Measurements from ENCODE around the gene PAEP. TPM values are rescaled to one million over a fixed set of nuclear protein-coding genes. Genes with fewer than 3 reads are reported as not detected.

PAEP gene
- total RNA-seq, 1 donor from 2014 or later = not detected

DNA sequence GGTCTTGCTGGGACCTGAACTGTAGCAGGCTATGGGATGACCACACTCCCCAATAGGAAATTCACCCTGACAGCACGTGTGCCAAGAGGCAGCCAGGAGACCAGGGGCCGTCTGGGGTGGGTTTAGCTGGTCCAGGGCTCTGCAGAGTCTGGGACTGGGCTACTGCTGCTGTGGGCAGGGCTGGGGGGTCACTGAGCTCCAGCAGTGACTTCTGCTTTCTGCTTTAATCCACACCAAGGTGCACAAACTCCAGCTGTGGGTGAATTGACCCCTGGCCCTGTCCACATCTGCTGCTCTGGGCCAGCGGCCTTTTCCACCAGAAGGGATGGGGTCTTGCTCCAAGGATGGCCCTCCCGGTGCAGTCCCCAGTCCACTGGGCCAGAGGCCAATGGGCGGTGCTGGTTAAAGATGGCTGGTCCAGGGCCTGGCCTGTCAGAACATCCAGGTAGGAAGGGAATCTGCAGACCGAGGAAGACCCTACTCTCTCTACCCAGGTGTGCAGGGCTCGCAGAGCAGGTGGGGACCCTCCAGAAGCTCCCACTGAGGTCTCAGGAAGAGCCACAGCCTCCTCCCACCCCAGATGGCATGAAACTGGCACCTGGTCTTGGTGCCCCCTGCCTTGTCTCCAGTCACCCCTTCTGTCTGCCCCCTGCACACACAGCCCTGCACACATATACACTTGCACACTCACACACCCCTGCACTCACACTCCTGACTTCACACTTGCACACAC, 49.8 kb downstream of the PAEP start:
- no peak for DNase-seq (ENCODE audit: low read depth)
- TF ChIP-seq, protein P1, sequence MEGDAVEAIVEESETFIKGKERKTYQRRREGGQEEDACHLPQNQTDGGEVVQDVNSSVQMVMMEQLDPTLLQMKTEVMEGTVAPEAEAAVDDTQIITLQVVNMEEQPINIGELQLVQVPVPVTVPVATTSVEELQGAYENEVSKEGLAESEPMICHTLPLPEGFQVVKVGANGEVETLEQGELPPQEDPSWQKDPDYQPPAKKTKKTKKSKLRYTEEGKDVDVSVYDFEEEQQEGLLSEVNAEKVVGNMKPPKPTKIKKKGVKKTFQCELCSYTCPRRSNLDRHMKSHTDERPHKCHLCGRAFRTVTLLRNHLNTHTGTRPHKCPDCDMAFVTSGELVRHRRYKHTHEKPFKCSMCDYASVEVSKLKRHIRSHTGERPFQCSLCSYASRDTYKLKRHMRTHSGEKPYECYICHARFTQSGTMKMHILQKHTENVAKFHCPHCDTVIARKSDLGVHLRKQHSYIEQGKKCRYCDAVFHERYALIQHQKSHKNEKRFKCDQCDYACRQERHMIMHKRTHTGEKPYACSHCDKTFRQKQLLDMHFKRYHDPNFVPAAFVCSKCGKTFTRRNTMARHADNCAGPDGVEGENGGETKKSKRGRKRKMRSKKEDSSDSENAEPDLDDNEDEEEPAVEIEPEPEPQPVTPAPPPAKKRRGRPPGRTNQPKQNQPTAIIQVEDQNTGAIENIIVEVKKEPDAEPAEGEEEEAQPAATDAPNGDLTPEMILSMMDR (conservative IDR thresholded peaks at IDR 0.05; ENCODE audit: low read depth, low read length) = no peak
- no peak overlapping the region for H3K4me3 ChIP-seq (ENCODE audit: low read depth, low read length)

DNA sequence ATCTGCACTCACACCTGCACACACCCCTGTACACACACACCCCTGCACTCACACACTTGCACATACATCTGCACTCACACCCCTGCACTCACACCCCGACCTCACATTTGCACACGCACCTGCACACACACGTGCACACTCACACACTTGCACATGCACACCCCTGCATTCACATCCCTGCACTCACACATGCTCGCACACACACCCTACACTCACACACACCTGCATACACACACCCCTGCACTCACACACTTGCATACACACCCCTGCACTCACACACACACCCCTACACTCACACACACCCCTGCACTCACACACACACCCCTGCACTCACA, 50.3 kb downstream of the PAEP start:
- DNase-seq (ENCODE audit: low read depth) = no peak
- TF ChIP-seq, protein P1 (conservative IDR thresholded peaks at IDR 0.05; ENCODE audit: low read depth, low read length) = no peak
- H3K4me3 ChIP-seq (ENCODE audit: low read depth, low read length) = no peak overlapping the region

DNA sequence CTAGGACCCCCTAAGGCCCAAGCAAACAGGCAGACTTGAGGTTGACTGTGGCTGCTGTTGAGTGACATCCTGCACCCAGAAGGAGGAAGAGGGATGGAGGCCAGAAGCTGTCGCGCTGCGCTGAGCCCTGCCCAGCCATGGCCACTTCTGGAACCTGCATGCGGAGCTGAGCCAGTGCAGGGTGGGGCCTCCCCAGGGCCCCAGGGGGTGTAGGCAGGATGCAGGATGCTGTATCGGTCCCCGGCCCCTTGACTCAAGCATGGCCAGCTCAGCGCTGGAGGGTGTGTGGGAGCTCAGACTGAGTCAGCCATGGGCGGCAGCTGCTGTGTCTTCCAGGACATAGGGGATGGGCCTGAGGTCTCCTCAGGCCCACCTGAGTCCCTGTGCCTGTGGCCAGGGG, 50.9 kb downstream of the PAEP start:
- TF ChIP-seq, protein P1 (conservative IDR thresholded peaks at IDR 0.05; ENCODE audit: low read depth, low read length) = no peak
- no peak overlapping the region for H3K4me3 ChIP-seq (ENCODE audit: low read depth, low read length)
- DNase-seq (ENCODE audit: low read depth) = no peak

DNA sequence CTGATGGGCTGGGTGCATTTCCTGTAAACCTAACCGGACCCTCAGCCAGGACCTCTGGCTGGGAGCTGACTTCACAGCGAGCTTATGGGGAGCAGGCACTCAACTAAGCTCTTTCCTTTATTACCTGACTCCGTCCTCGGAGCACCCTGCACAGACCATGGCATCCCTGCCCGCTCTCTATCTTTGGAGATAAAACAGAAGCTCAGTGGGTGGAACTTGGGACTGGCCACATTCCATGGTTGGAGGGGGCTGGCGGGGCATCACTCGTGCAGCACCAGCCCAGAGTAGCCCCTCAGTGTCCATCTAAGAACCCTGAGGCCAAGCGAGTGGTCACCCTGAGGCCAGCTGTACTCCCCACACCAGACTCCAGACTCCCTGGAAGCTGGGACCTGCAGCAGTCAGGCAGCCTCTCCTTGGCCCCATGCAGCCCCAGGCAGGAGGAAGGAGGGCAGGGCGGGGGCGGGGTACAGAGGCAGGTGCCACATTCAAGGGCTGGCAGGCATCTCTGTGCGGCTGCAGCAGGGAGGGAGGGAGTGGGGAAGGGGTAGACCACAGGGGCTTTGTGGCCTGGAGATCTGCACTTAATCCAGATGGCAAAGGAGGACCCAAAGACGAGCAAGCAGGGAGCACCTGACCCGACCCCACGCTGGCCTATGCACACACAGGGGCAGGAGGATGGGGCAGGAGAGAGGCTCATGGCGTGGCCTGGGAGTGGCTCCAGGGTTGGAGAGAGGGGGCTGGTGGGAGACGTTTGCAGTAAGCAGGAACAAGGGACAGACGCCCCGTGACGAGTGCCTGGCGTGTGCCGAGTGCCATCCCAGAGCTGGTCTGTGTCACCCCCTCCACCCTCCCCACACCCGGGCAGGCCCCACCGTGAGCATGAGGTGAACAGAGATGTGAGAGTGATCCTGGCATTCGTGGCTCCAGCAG, 51.7 kb downstream of the PAEP start:
- DNase-seq (ENCODE audit: low read depth) = no peak
- TF ChIP-seq, protein P1 (conservative IDR thresholded peaks at IDR 0.05; ENCODE audit: low read depth, low read length) = no peak
- H3K4me3 ChIP-seq (ENCODE audit: low read depth, low read length) = no peak overlapping the region

DNA sequence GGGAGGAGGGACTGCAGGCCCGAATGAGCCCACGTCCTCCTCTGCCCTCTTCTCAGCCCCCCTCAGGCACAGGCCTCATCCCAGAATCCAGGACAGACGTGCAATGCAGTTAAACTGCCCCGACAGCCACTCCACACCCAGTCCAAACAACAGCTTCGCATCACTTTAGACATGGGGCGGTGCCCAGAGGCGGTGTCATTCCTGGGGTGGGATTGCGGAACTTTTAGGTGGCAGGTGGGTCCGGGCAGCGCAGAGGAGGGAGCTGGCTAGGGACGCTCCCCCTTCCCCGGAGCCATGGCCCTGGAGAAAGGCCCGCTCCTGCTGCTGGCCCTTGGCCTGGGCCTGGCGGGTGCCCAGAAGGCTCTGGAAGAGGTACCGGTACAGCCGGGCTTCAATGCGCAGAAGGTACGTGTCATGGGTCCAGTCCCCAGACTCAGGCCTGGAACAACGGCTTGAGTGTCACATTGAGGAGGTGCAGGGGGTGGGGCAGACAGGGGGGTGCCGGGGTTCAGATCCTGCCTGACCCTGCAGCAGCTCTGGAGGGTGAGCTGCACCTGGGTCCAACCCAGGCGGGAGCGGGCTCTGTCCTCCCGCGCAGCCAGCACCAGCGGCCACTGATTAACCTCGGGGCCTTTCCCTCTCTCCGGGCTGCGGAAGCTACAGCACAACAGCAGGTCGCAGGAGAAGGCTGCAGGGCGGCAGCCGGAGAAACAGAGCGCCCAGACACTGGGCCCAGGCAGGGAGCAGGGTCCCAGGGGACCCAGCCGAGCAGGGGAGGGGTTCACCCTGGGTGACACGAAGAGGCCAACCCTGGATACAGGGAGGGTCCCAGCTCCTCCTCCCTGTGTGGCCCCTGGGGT, 52.6 kb downstream of the PAEP start:
- H3K4me3 ChIP-seq (ENCODE audit: low read depth, low read length) = no peak overlapping the region
- no peak for DNase-seq (ENCODE audit: low read depth)
- TF ChIP-seq, protein P1 (conservative IDR thresholded peaks at IDR 0.05; ENCODE audit: low read depth, low read length) = no peak

DNA sequence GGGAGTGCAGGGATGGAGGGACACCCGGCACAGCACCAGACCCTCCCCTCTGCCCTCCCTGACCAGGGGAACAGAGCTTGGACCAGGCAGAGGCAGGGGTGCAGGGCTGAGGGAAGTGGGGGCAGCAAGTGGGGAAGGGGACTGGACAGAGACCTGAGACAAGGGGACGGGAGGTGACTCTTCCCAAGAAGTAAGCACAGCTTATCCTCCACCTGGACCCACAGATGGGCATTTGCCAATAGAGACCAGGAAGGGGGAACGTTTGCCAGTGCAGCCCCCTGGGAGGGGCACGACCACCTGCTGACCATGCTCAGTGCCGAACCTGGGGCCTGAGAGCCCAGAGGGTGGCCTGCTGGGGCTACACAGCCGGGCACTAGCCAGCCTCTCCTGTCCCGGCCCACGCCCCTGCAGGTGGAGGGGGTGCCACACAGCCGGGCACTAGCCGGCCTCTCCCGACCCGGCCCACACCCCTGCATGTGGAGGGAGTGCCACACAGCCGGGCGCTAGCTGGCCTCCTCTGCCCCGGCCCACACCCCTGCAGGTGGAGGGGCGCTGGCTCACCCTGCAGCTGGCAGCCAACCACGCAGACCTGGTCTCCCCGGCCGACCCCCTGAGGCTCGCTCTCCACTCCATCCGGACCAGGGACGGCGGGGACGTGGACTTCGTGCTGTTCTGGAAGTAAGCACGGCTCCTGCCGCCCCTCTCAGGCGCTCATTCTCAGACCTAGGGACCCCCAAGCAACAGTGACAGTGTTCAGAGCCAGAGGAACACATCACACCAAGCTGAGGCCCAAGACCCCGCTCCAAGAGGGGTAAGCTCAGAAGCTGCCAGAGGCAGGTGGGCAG, 53.5 kb downstream of the PAEP start:
- DNase-seq (ENCODE audit: low read depth) = no peak
- TF ChIP-seq, protein P1 (conservative IDR thresholded peaks at IDR 0.05; ENCODE audit: low read depth, low read length) = no peak
- H3K4me3 ChIP-seq (ENCODE audit: low read depth, low read length) = no peak overlapping the region

All from epithelial cell of proximal tubule (primary cell).